GM21529 (cell line): ENCODE data around the gene ROR1.
"Not testable (repeated sequence)": the region's sequence is repeated elsewhere in the genome, so short reads cannot be mapped to it uniquely, and the experiment has no call there.

ENCODE experiments used
- ATAC-seq: cut with Tn5 transposase; IDR thresholded peaks from one replicate; pipeline ENCODE4 v1.9.1; 2021; ENCODE audit not compliant: unreplicated experiment

ROR1 gene

DNA sequence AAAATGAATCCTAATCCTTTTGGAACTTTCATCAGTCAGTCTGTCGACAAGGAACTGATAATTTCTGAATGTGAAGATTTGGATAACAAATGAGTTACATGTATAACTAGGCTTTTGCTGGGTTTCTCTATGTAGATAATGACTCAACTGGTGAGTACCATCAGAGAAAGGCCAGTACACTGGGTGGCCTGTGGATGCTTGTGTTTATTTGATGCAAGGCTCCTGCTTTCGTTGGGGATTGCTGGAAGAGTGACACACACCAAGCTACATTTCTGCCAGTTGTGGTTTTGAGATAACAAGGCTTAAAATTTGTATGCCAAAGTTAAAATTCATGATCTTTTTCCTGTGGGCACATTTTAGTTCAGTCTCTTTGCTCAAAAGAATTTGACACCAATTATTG, 314.0 kb downstream of the ROR1 start:
- ATAC-seq, result no peak

DNA sequence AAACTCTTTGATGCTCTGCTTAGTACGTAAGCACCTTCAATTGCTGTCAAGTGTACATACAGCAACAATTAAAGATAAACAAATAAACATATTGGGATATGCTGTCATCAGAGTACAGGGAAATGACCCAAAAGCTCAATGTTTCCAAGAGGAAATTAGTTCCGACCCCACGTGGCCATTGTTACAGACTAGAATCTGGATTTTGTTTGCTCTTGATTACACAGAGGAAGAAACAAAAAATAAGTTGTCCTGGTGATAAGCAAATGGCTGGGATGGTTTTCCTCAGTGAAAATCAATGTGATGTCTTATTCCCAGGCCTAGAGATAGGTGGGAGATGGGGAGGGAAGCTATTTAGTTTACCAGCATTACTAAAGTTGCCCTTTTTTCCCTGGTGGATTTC, 316.6 kb downstream of the ROR1 start:
- ATAC-seq, result no peak

DNA sequence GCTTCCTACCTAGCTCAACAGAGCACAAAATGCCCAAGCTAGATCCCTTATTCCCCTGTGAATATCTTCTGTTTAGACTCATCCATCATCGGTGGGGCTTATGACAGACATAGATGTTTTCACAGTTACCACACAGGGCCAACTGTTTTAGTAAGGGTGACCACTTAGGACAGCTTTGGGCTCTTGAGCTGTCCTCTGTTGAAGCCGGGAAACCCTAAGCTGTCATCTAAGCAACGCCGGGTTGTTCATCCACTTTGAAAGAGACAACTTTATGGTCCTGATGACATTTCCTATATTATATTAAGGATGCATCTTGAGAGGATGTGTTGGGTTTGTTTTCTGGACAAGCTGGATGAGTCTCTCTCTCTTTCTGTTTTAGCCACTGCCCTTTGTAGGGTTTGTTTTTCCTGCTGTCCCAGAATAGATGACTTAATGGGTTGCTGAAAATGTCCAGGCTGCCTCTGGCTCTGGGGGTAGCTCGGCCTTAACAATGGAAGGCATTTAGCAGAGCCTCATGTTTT, 319.1 kb downstream of the ROR1 start:
- no peak for ATAC-seq

DNA sequence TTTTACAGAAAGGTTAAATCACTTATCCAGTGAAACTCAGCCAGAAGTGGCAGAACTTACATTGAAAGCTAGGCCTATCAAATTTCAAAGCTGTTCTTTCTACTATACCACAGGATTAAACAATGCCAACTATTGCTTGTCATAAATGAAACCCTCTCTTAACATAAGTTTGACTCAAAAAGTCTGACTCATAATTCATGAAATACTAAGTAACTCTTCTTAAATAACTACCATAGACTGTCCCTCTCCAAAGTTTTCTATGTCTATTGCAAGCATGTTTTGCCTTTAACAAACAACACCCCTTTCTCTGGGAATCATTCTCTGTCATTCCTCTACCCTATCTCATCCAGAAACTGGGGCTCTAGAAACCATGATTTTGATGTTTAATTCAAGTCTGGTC, 320.1 kb downstream of the ROR1 start:
- ATAC-seq, result no peak

DNA sequence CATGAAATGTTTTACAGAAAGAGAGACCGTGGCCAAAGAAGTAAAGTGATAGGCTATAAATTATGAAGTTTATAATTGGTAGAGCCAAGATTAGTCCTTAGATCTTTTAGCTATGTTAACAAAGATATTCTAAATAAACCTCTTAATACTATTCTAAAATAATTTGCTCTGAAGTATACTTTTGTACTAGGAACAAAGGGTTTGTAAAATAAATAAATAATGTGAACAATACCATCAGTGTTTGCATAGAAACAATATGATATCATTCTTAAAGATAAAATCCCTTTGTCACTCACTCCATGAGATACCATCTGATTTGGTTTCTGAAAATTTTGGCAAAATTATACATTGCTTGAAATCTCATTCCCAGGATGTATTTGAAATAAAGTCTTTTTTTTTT, 322.0 kb downstream of the ROR1 start:
- no peak for ATAC-seq

DNA sequence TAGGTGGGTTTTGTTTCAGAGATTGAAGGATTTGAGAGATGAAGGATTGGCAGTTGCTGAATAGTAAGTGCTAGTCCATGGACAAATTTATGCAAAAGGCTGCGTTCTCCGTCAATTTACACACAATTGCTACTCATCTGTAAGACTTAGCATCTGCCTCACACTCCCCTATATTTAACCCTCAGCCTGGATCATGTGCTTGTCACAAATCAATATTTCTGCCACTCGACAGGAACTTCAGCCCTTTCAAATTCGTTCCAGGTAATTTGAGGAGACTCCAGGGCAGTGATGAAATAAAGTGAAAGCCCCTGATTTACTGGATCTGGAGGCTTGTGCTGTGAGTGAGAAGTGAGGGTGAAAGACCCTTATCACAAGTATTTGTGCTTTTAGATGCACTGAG, 324.0 kb downstream of the ROR1 start:
- ATAC-seq, result no peak

DNA sequence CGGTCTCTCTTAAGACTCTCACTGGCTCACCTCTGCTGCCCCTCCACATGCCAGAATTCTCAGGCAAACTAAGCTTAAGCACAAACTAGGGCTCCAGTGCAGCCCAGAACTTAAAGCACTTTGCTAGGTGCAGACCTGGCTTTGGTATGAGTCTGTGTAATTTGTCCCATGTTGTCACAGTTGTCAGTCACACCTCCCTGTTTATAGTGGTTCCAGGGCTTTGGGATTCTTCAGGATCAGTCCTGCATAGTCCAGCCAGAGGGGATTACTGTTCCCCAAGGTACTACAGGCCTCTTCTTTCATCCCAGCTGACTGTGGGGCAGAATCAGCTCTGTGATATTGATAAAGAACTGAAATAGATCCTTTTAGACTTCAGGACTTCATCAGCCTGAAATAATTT, 324.6 kb downstream of the ROR1 start:
- ATAC-seq, result no peak

DNA sequence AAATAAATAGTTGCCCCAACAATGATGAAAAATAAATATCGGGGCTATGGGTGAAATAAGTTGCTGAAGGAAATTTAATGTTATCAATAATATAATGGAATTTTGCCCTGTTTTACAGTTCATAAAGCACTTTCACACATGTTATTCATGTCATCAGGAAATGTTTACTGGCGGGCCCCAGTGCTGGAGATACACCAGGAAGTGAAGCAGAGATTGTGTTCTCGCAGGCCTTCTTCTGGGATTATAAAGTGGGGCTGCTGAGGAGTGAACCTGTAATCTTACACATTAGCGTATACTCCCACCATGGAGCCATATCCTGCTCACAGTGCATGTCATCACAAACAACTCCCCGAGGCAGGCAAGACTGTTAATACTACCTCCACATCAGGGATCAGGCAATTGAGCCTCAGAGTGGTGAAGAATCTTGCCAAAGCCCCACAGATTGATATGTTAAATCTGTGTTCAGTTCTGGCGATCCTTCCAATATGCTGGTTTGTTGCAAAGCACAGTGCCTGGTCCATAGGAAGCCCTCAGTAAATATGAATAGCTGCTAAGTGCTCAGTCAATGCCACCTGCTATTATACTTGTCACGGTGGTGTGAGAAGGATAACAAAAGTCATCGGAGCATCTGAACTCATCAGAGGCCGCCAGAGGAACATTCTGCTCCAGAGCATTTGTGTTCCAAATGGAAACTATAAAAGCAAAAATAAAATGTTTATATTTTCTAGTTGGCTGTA, 325.2 kb downstream of the ROR1 start:
- no peak for ATAC-seq

DNA sequence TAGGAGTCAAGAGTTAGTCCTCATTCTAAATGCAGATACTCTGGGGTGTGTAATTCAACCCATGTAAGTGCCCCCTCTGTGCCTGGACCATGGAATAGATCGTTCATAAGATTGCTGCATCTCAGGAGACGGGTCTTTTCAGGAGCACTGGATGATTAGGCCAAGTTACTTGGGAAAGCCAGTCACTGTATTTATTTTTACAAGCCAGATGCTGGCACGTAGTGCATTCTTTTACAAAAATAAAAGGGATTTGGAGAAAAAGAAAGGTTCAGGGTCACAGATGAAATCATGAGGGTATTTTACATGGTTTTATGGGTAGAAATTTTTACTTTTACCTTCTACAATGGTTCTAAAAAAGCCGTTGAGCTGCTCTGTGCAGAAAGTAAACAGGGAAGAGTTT, 327.0 kb downstream of the ROR1 start:
- no peak for ATAC-seq

DNA sequence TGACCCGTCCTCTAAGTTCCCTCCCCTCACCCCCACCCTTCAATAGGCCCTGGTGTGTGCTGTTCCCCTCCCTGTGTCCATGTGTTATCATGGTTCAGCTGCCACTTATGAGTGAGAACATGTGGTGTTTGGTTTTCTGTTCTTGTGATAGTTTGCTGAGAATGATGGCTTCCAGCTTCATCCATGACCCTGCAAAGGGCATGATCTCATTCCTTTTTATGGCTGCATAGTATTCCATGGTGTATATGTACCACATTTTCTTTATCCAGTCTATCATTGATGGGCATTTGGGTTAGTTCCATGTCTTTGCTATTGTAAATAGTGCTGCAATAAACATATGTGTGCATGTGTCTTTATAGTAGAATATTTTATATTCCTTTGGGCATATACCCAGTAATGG, 330.8 kb downstream of the ROR1 start:
- not testable (repeated sequence) for ATAC-seq

DNA sequence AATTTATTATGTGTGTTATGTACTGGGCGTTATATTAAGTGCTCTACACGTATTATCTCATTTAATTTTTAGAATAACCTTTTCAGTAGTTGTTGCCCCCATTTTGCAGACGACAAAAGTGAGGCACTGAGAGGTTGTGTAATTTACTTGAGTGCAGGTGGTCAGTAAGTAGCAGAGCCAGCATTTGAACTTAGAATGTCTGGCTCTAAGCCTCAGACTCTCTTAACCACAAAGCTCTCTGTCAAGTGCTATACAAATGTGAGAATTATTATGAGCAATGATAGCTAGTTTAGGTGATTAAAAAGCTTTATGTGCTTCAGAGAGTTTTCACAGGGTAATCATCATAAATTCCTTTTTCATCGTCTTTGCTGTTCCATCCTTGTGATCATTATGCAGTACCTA, 333.3 kb downstream of the ROR1 start:
- no peak for ATAC-seq

DNA sequence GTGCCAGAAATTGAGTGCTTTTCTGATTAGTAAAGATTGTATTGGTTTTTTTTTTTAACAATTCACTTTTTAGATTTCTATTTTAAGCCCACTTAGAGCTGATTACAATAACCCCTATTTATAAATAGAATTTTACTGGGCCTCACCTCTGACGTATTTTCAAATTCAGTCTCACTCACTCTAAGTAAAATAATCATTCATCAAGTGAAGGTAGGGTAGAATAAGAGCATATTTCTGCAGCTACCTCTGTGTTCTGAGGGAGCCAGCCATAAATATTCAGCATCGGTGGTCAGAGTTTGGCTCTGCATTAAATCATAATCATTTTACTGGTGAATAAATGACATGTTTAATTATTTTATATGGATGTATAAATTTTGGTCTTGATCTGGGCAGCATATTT, 333.8 kb downstream of the ROR1 start:
- no peak for ATAC-seq

DNA sequence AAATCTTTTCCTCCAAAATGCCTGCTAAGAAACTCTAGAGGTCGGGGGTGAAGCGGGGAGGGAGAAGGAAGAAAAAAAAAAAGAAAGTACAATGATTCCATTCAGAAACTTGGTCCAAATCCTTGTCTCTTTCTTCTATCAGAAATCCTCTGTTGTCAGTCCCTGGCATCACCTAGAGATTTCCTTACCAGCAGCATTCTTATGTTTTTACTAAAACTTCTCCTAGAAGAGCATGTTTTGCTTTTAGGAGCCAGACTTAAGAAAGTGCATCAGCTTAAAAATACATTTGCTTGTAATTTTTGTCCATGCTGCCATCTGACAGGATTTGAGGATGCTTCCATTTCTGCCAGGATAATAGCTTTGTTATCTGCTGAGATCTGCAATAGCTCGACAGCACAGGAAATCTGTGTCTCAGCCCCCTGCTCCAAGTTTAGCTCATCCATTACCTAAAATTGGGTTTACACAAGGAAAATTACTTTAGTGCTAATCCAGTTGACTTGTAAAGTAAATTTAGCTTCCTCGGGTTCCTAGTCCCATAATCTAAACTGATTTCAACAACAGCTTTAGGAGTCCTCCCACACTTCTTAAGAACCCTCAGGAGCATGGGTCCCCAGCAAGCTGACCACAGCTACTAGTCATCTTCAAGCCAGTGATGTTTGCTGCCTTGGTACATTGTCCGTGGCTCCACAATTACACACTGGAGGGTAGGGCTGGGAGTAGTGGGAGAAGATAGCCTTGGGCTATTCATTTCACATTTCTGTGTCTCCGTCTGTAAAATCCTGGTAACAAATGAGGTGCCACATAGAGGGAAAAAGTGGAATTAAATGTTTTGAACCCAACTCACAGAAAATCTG, 337.3 kb downstream of the ROR1 start:
- ATAC-seq, result no peak

DNA sequence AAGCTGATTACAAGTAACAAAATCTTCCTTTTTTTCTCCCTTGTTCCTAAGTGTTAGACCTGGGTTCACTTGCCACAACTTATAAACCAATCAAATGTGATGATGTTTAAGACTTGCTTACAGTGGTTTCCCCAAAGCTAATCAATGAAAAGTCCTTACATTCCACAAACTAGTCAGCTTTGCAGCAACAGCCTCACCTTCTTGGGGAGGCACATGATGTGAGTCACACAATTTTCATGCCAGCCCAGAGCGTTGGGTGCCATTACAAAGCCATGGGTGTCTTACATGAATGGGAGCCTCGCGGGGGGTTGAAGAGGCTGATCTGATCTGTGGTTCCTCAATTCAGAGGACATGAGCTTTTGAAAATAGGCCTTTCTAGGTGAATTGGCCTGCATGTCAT, 338.0 kb downstream of the ROR1 start:
- ATAC-seq, result no peak

DNA sequence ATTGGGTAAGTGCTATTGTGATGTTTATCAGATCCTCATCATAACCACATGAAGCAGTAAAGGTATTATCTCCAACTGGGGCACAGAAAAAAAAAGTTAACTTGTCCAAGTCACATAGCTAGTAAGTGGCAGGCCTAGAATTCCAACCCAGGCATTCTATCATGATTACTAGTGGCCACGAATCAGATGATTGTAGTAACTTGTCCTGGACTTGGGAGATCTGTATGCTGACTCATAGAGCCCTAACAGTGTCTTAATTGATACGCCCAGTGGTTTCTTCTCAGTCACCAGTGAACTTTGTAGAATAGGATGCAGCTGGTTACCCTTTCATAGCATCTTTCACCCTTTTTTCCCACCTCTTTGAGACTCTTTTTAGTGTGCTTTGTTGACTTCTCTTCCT, 338.5 kb downstream of the ROR1 start:
- ATAC-seq, result no peak

DNA sequence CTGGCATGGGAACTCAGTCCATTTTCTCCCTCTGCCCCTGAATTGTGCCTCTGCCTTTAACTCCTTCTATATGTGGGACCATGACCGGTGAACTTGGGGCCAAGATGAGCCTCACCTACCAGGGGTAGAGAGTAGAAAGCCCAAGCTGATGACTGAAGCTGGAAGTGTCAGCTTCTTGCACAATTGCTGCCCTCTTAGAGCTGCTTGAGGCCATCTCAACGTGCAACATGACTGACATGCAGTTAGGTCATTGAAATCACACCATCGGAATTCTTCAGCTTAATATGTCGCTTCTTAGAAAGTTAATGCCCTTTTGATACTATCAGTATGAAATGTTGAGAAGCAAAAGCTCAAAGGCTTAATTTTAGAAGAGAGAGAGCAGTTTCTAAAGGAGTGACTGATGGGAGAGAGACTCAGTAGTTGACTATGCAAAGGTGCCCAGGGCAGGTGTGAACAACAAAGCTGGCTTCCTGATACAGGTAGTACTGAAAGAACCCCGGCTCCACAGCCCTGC, 340.3 kb downstream of the ROR1 start:
- no peak for ATAC-seq

DNA sequence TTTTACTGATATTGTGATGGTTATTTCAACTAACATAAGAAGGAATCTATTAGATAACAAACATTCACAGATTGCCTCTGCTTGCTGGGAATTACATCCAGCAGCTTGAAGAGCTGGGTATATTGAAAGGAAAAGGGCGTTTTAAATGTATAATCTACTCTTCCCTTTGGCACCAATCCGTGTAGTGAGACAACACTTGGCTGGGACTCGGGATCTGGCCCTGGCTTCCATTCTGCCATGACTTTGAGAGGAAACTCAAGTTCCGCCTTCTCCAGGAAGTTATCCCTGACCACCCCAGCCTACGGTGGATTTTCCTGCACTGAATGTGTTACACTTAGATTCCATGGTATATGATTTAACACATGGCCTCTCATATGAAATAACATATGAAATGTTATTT, 342.7 kb downstream of the ROR1 start:
- ATAC-seq, result no peak

DNA sequence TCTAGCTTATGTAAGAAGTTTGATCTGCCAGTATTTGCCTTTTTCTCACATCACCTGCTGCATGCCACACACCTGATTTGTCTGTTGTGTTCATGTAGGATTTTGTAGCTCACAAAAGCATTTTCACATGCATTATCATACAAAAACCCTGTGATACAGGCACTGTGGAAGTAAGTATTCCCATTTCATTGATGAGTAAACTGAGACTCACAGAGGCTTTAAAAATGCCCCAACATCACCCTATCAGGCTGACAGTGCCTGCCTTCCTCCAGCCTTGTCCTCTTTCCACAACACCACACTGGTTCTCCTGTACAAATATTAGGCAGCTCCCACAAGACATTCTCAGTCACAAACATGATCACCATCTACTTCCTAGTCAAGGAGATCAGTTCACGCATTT, 343.7 kb downstream of the ROR1 start:
- no peak for ATAC-seq

DNA sequence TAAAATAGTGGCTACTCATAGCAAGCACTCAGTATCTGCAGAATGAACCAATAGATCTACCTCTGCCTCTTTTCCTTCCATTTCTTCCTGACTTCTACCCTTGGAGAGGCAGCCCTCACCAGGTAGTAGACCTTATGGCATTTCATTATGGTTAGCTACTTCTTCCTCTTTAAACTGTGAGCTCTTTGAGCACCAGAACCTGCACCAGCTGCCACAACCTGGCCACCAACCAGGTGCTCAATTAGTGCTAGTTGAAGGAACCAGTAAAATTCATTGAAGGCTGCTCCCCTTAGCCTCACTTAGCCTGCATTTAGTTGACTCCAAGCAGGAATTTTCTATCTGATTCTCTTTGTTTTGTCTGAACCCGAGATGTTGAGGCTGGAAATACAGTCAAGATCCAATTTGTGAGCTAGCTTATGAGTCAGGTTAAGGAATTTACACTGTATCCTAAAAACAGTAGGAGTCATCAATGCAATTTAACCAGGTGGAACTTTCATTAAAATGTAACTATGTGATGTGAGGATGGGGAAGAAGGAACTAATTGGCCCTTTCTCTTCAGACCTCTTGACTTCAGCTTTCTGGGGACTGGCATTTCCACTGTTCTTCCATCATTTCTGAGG, 348.1 kb downstream of the ROR1 start:
- no peak for ATAC-seq

DNA sequence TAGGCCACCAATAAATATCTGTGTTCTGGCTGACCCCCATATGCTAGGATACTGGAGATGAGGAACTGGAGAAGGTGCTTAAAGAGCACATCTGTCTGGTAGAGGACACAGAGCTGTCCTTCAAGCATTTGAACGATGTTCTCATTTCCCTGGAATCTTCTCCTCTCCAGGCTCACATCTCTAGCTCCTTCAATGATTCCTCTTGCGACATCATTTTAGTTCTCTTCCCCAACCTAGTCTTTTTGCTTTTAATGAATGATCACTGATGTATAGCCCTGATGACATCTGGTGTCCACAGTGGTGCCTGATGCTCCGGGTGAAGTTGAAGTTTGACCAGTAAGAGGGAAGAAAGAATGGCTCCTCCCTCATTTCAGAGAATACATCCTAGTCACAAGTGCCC, 348.8 kb downstream of the ROR1 start:
- no peak for ATAC-seq

DNA sequence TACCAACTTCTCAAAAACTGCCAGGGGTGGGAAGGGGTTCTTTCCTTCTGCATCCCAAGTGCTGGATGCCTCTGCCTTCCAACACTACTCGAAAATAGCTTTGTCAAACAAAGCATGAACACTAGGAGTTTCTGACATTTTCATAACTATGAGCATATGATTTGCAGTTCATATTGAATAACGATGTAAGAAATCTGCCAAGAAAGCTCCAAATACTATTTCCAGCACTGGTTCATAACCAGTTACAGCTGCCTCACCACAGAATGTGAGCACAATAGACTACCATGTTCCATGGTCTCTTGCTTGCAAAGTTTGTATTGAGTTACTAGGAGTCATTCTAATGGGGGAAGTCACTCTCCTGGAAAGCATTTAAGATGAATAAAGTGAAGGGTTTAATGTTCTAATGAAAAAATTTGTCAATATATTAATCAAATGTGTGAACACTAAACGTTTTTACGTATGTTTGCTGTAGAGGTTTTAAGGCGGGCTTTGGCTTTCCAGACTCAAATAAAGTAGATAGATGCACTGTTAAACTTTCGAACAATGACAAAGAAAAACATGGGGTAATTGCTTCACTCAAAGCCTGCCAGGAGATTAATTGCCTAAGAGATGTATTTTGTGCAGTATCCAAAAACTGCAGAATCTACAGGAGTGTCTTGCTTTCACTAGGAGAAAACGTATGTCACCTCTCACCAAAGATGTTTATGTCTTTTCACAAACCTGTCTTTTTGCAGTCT, 351.1 kb downstream of the ROR1 start:
- no peak for ATAC-seq
